OCI-LY1 (cell line): ENCODE measurements around the gene TSPAN6.

Source experiments
- H2AFZ ChIP-seq: fragments of 200-600 bp; sonication (generic), shearing (Covaris generic); 2 replicates; pipeline ENCODE4 v1.6.0; 2014; ENCODE audit warnings: antibody characterized with exemption, mild to moderate bottlenecking, low read length
- H3F3A ChIP-seq: fragments of 200-600 bp; sonication (generic), shearing (Covaris generic); 2 replicates; pipeline ENCODE4 v1.6.0; 2014; ENCODE audit warnings: mild to moderate bottlenecking, antibody characterized with exemption, low read length, moderate library complexity; ENCODE audit not compliant: insufficient read depth
- H3K27ac ChIP-seq: fragments of 200-600 bp; sonication (generic); 2 replicates; pipeline ENCODE4 v1.5.1; 2014; ENCODE audit warnings: low read length, mixed run types, mild to moderate bottlenecking, low read depth; ENCODE audit not compliant: poor library complexity, severe bottlenecking
- H3K27me3 ChIP-seq: fragments of 200-600 bp; sonication (generic); 2 replicates; pipeline ENCODE4 v1.6.0; 2014; ENCODE audit warnings: antibody characterized with exemption, mild to moderate bottlenecking, low read length, moderate library complexity; ENCODE audit not compliant: insufficient read depth
- H3K36me3 ChIP-seq: fragments of 200-600 bp; sonication (generic); 2 replicates; pipeline ENCODE4 v1.6.1; 2014; ENCODE audit warnings: mild to moderate bottlenecking, antibody characterized with exemption, low read length, moderate library complexity, mixed read lengths; ENCODE audit not compliant: insufficient read depth
- H3K4me1 ChIP-seq: fragments of 200-600 bp; sonication (generic); 2 replicates; pipeline ENCODE4 v1.5.1; 2014; ENCODE audit warnings: mild to moderate bottlenecking, low read length, moderate library complexity; ENCODE audit not compliant: insufficient read depth, severe bottlenecking
- H3K4me2 ChIP-seq: fragments of 200-600 bp; sonication (generic), shearing (Covaris generic); 2 replicates; pipeline ENCODE4 v1.6.1; 2014; ENCODE audit warnings: low read length
- H3K4me3 ChIP-seq: fragments of 200-600 bp; sonication (generic); 2 replicates; pipeline ENCODE4 v1.5.1; 2014; ENCODE audit warnings: low read length, low read depth, mild to moderate bottlenecking, mixed read lengths; ENCODE audit not compliant: poor library complexity, severe bottlenecking
- H3K79me2 ChIP-seq: fragments of 200-600 bp; shearing (Covaris generic); 2 replicates; pipeline ENCODE4 v1.6.1; 2016; ENCODE audit warnings: mixed run types, low read length, mixed read lengths; ENCODE audit not compliant: insufficient read depth
- H3K9ac ChIP-seq: fragments of 200-600 bp; sonication (generic), shearing (Covaris generic); 2 replicates; pipeline ENCODE4 v1.6.1; 2014; ENCODE audit warnings: mild to moderate bottlenecking, low read length, mixed read lengths
- H3K9me2 ChIP-seq: fragments of 200-600 bp; sonication (generic), shearing (Covaris generic); 2 replicates; pipeline ENCODE4 v1.6.1; 2014; ENCODE audit warnings: low read depth, mild to moderate bottlenecking, low read length, mixed read lengths
- H3K9me3 ChIP-seq: fragments of 200-600 bp; shearing (Covaris generic); 2 replicates; pipeline ENCODE4 v1.6.1; 2014; ENCODE audit warnings: low read length, mixed read lengths
- H4K20me1 ChIP-seq: fragments of 200-600 bp; sonication (generic), shearing (Covaris generic); 2 replicates; pipeline ENCODE4 v1.6.0; 2016; ENCODE audit warnings: mild to moderate bottlenecking, low read length; ENCODE audit not compliant: insufficient read depth
- CTCF ChIP-seq: fragments of 200-600 bp; sonication (generic), shearing (Covaris generic); IDR thresholded peaks from 2 replicates; pipeline ENCODE4 v1.5.1; 2017; ENCODE audit warnings: mild to moderate bottlenecking, antibody characterized with exemption, low read length, moderate library complexity, mixed read lengths
- EZH2 ChIP-seq: fragments of 200-600 bp; sonication (generic), shearing (Covaris generic); IDR thresholded peaks from 2 replicates; pipeline ENCODE4 v1.8.0; 2017; ENCODE audit warnings: borderline replicate concordance, mixed run types, mild to moderate bottlenecking, antibody characterized with exemption, low read length, moderate library complexity, mixed read lengths

Gene TSPAN6

GRCh38 chrX:100649550-100650356, 13.1 kb upstream of the TSPAN6 start:
- no peak overlapping the region for H3K4me3 ChIP-seq
- H3K79me2 ChIP-seq: no peaks in the 10 kb centered on the region
- no peaks in the 10 kb centered on the region for H3K9me3 ChIP-seq
- TF ChIP-seq EZH2 (no peak), CTCF (no peak)
- H3F3A ChIP-seq: no peaks in the 10 kb centered on the region
- no peaks in the 10 kb centered on the region for H3K27me3 ChIP-seq
- no peaks in the 10 kb centered on the region for H4K20me1 ChIP-seq
- no peak overlapping the region for H3K4me2 ChIP-seq
- no peaks in the 10 kb centered on the region for H3K9me2 ChIP-seq
- no peak overlapping the region for H3K27ac ChIP-seq
- no peaks in the 10 kb centered on the region for H3K36me3 ChIP-seq
- no peaks in the 10 kb centered on the region for H3K4me1 ChIP-seq
- H3K9ac ChIP-seq: no peak overlapping the region
- no peak overlapping the region for H2AFZ ChIP-seq

- Histone ChIP-seq H2AFZ (no peak overlapping the region), H3K27me3 (no peaks in the 10 kb centered on the region), H3K4me1 (no peaks in the 10 kb centered on the region), H3K4me2 (no peak overlapping the region), H3K9ac (no peak overlapping the region), H3K9me3 (no peaks in the 10 kb centered on the region), H3K4me3 (no peak overlapping the region), H3F3A (no peaks in the 10 kb centered on the region), H3K36me3 (no peaks in the 10 kb centered on the region), H3K79me2 (no peaks in the 10 kb centered on the region), H3K27ac (no peak overlapping the region), H3K9me2 (no peaks in the 10 kb centered on the region), H4K20me1 (no peaks in the 10 kb centered on the region)
- TF ChIP-seq CTCF: no peak
- TF ChIP-seq EZH2: no peak
These were observed 12.1 kb upstream of the TSPAN6 start for GRCh38 chrX:100648458-100649417.

GRCh38 chrX:100647739-100648138, 11.1 kb upstream of the TSPAN6 start:
- TF ChIP-seq EZH2: no peak
- no peak for TF ChIP-seq CTCF
- H4K20me1 ChIP-seq: no peaks in the 10 kb centered on the region

More at GRCh38 chrX:100647739-100648138, 11.1 kb upstream of the TSPAN6 start:
- Histone ChIP-seq H3K27ac (no peak overlapping the region), H3K9ac (no peak overlapping the region), H3K4me3 (no peak overlapping the region), H3K9me3 (no peaks in the 10 kb centered on the region), H3K79me2 (no peaks in the 10 kb centered on the region), H3K27me3 (no peaks in the 10 kb centered on the region), H3K4me1 (no peaks in the 10 kb centered on the region), H2AFZ (no peak overlapping the region), H3F3A (no peaks in the 10 kb centered on the region), H3K9me2 (no peaks in the 10 kb centered on the region), H3K4me2 (no peak overlapping the region), H3K36me3 (no peaks in the 10 kb centered on the region)
